ENCODE results near the gene ANKFY1.

The ANKFY1 gene

DNA sequence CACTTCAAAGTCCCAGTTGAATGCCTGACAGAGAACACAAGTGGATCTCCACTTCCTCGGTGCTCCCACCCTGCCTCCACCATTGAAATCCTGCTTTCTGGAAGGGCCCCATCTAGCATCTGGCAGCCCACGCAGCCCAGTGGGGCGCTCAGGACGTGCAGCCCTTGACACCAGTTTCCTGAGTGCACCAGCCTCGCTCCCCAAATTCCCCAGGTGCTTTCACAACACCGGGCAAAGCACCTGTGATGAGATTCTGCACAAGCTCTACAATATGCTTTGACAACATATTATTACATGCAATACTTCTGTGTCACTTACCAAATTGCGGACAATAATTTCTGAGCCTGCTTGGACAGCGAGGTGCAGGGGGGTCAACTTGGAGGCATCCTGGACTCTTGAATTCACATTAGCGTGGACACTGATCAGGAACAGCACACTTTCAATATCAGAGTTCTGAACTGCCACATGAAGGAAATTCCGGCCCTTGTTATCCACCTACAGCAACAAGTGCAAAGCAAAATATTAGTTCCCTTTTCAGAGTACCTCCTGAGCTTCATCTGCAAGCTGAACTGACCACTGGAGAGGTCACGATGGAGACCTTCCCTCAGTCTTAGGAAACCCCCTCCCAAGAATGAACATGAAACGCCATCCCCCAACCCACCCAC is 86.8 kb downstream of the ANKFY1 start:
- no peak for DNase-seq

DNA sequence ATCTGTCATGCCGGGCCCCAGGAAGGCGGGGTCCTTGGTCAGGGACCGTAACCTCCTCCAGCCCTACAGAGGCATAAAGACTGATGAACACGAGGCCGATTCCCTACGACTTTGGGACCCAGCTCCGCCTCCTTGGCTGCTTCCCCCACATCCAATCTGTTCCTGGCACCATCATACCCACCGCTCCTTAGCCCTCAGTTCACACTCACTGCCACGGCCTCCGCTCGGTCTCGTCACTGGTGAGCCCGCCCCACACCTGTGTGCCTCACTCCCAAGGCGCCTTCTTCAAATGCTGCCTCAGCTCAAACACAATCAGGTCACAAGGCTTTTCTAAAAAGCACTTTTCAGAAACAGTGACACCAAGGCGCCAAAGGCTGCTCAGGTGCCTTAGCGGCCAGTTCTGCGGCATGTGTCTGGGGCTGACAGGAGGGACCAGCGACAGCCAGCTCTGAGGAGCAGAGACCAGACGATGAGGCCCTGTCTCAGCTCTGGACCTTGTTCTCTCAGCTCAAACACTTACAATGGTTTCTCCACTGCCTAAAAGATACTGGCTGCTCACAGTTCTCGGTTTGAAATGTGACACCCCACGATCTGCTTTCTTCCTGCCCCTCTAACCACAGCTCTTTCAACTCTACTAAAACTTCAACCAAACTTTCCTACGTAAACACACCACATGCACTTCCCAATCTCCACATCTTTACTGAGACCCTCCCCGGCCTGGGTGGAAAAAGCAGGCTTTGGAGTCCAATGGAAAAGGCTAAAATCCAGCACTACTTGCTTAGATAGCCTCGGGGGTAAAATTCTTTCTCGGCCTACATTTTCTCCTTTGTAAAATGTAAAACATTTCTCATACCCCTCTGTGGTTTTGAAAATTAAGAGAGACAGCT is 87.6 kb downstream of the ANKFY1 start:
- peak; percentile 27 to 42 for DNase-seq

GRCh38 chr17:4174556-4174955 is 89.2 kb downstream of the ANKFY1 start:
- DNase-seq, result no peak

- no peak for DNase-seq
Measured at GRCh38 chr17:4173781-4174180, 90.0 kb downstream of the ANKFY1 start.

DNA sequence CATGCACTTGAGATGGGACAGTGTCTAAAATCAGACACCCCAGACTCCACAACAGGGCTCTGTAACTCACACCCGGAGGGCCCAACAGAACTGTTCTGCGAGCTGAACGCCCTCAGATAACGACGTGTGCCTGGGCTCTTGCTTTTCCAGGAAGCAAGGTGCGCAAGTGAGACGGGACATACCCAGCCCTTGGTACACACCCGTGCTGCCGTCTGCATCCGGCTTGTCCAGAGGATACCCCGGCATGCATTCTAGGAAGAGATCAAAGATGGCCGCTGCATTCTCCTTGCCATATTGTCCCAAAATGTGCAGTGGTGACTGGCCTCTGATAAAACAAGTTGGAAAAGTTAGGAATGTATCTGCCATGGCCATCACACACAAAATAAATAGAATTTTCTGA is 91.4 kb downstream of the ANKFY1 start:
- no peak for DNase-seq

DNA sequence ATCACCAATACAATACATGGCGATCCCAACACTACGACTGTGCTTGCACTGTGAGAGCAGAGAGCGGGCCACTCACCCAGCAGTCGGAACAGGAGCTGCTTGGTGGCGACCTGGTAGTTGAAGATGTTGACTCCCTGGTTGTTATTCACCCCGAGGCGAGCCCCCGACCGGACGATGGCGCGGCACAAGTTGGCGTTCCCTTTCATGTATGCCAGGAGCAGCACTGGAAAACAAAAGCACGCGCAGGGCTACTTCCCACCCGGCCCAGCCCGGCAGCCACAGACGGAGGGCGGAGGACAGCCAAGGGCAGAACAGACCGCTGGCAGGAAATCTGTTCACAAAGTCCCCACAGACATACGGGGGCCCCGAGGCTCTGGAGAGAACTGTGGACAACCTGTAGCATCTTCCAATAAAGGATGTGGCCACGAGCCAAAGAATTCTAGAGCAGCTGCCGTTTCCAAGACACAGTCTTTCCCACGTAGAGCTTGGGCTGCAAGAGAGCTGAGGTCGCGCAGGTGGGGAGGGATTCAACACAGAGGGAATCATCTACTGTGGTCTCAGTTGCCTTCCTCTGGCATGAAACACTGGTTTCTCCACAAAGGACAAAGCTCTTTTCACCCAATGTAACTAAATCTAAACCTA is 93.0 kb downstream of the ANKFY1 start:
- DNase-seq, result no peak

DNA sequence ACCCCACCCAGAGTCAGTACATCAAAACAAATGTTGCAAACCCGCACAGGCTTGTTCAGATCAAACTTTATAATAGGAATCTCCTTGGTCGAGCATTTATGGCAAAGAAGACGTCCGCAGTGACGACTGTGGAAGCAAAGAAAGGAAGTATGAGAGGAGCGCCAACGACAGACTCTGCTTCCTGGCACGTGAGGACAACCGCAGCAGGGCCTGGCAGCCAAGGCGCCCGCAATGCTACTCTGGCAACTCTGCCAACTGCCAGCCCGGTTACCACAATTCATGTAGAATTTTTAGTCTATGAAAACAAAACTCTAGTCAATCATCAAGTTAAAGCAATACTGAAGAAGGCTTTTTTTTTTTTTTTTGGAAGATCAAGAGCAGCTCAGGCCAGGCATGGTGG is 96.0 kb downstream of the ANKFY1 start:
- DNase-seq, result peak in 1 of 2 donors; percentile 45

DNA sequence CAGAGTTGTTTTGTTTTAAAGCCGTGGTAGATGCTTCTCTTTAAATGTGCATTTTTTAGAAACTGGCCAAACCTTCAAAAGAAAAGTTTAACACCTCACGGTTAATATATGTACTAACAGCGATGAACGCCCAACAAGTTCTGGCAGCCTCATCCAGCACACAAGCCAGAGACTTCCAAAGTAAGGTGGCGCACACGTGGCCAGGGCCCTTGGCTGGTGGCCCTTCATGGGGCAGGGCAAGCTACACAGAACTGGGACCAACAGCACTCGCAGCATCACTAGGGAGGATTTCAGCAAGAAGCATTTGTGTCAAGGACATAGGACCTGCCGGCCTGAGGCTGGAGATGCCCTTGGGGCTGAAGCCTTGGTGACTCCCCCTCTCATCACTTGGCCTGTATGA is 97.4 kb downstream of the ANKFY1 start:
- no peak for DNase-seq

DNA sequence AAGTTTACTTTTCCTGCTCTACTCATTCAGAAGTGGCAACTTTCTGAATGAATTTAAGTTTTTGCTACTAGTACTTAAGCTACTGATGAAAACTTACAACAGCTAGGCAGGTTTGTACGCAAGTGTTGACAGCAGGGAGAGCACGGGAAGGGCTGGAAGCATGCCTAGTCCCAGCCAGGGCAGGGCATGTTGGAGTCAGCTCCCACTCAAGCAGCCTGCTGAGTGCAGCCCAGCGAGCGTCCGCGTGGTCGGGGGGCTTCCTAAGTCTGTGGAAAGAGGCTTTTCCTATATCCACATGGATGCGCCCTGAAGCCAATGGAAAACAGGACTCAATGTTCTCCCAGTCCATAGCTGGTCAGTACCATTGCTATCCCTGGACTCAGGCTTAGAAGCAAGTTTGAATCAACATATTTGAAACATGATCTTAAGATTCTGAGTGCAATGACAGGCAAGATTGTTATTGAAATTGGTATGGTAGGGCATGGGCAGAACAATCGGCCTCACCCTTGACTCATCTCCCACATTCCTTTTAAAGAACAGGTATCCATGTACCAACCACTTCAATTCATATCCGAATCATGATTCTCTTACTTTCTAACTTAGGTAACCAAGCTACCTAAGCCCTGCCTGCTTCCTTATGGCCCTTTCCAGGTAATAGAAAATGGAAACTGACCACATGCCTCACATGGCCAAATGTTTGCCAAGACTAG is 98.3 kb downstream of the ANKFY1 start:
- no peak for DNase-seq

GRCh38 chr17:4163951-4164350 is 99.8 kb downstream of the ANKFY1 start:
- no peak for DNase-seq

DNA sequence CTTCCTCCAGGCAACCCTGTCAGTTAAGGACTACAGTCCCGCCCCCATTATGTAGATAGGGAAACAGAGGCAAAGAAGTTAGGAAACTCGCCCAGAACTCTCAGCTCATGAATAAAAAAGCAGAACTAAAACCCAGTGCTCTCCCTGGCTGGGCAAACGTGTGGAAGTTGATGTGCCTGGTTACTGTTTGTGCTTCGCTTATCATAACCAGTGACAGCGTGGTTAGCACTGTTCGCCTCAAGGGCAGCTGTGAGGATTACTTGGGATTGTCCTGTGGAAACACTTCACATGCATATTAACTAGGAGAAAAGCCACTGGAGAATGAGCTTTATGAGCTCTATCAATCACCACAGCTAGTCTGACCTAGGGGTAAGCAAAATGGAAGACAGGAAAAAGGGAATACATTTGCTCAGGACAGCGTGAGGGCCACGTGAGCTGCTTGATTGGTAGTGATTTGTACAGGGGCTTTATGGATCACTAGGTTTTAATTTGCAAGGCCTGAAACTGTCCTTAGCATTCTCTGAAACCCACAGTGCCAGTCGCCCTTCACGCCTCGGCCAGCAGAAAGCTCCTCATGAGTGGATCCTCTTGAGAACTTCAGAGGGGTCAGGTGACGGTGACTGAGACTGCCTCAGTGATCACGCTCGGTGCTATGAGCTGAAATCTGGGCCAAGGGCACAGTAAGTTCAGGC is 100.9 kb downstream of the ANKFY1 start:
- DNase-seq, result no peak

- no peak for DNase-seq
Measured at GRCh38 chr17:4162321-4162720, 101.5 kb downstream of the ANKFY1 start.

- DNase-seq, result no peak
Measured at GRCh38 chr17:4161967-4162305, 101.8 kb downstream of the ANKFY1 start.

GRCh38 chr17:4161192-4161966 is 102.4 kb downstream of the ANKFY1 start:
- DNase-seq, result no peak

GRCh38 chr17:4160294-4160859 is 103.4 kb downstream of the ANKFY1 start:
- DNase-seq, result no peak

DNA sequence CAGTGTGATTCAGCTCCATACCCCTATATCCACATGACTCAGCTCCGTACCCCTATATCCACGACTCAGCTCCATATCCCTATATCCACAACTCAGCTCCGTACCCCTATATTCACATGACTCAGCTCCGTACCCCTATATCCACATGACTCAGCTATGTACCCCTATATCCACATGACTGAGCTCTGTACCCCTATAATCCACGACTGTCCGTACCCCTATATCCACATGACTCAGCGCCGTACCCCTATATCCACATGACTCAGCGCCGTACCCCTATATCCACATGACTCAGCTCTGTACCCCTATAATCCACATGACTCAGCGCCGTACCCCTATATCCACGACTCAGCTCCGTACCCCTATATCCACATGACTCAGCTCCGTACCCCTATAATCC is 104.0 kb downstream of the ANKFY1 start:
- DNase-seq, result no peak

- no peak for DNase-seq
Measured at GRCh38 chr17:4157618-4158333, 106.0 kb downstream of the ANKFY1 start.

DNA sequence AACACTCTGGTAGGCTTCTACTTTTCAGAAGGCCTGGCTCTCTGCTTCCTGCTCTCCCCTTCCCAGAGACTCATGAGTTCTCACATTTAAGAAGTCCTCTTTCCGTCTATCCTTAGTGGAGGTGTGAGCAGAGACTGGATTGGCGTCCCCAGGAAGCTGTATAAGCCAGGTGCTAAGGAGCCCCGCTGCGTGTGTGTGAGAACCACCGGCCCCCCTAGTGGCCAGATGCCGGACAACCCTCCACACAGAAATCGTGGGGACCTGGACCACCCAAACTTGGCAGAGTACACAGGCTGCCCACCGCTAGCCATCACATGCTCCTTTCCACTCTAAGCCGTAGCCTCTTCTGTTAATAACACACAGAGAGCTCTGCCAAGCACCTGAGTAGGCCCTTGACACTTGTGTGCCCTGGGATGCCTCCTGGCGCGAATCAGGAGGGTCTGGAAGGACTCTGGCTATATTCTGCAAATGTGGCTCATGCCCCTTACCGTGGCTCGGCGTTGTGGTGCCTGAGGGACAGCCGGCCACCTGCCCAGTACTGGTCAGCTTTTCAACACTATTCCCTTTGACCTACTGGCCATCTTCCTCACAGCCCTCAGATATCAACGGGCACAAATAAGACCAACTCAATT is 106.9 kb downstream of the ANKFY1 start:
- DNase-seq, result no peak

GRCh38 chr17:4155980-4156620 is 107.7 kb downstream of the ANKFY1 start:
- DNase-seq, result no peak

GRCh38 chr17:4154201-4154600 is 109.6 kb downstream of the ANKFY1 start:
- no peak for DNase-seq

All from CD4-positive, alpha-beta T cell treated with Interleukin-1 beta for 1 hour (primary cell).